Hepatocyte (in vitro differentiated cells): ENCODE data around the gene ENTPD2. TPM values are rescaled to one million over a fixed set of nuclear protein-coding genes. Genes with fewer than 3 reads are reported as not detected.

ENCODE experiments used
- DNase-seq: peaks from one replicate; pipeline ENCODE4 v3.0.0-alpha.2; 2016; ENCODE audit warnings: low spot score
- H2AFZ ChIP-seq: fragments of 200-600 bp; sonication (generic); 2 replicates; pipeline ENCODE4 v1.6.0; 2016; ENCODE audit warnings: antibody characterized with exemption, mild to moderate bottlenecking
- H3K27ac ChIP-seq: fragments of 200-600 bp; sonication (generic); 2 replicates; pipeline ENCODE4 v1.5.1; 2016; ENCODE audit warnings: mild to moderate bottlenecking
- H3K27me3 ChIP-seq: fragments of 200-600 bp; sonication (generic); 2 replicates; pipeline ENCODE4 v1.6.1; 2016
- H3K36me3 ChIP-seq: fragments of 200-600 bp; sonication (generic); replicated peaks from 2 replicates; pipeline ENCODE4 v1.5.1; 2016; ENCODE audit warnings: low read depth; ENCODE audit not compliant: insufficient read depth
- H3K4me1 ChIP-seq: fragments of 200-600 bp; sonication (generic); 2 replicates; pipeline ENCODE4 v1.5.1; 2016; ENCODE audit warnings: mild to moderate bottlenecking, moderate library complexity; ENCODE audit not compliant: insufficient read depth
- H3K4me2 ChIP-seq: fragments of 200-600 bp; sonication (generic); 2 replicates; pipeline ENCODE4 v1.6.0; 2016
- H3K4me3 ChIP-seq: fragments of 200-600 bp; sonication (generic); 2 replicates; pipeline ENCODE4 v1.5.1; 2016; ENCODE audit warnings: mild to moderate bottlenecking
- H3K79me2 ChIP-seq: fragments of 200-600 bp; sonication (generic); 2 replicates; pipeline ENCODE4 v1.6.0; 2017; ENCODE audit warnings: mild to moderate bottlenecking
- H3K9me2 ChIP-seq: fragments of 200-600 bp; sonication (generic); replicated peaks from 2 replicates; pipeline ENCODE4 v1.6.0; 2017; ENCODE audit warnings: mild to moderate bottlenecking; ENCODE audit not compliant: insufficient read depth
- H3K9me3 ChIP-seq: fragments of 200-600 bp; sonication (generic); 2 replicates; pipeline ENCODE4 v1.5.1; 2016; ENCODE audit warnings: low read depth, mild to moderate bottlenecking
- H4K20me1 ChIP-seq: fragments of 200-600 bp; sonication (generic); 2 replicates; pipeline ENCODE4 v1.6.0; 2016; ENCODE audit warnings: mild to moderate bottlenecking; ENCODE audit not compliant: insufficient read depth, poor library complexity, severe bottlenecking
- EZH2 ChIP-seq: fragments of 200-600 bp; sonication (generic); IDR thresholded peaks from 2 replicates; pipeline ENCODE4 v1.6.1; 2016; ENCODE audit warnings: antibody characterized with exemption, mild to moderate bottlenecking, borderline replicate concordance
- EZH2phosphoT487 ChIP-seq: fragments of 200-600 bp; sonication (generic); IDR thresholded peaks from one replicate; pipeline ENCODE4 v1.6.1; 2018; ENCODE audit warnings: antibody characterized with exemption, mild to moderate bottlenecking, low read depth, moderate library complexity; ENCODE audit not compliant: unreplicated experiment, severe bottlenecking
- WGBS: methylation state at CpG from one replicate; pipeline ENCODE4 v1.1.6; 2016; ENCODE audit warnings: low lambda C conversion rate; ENCODE audit errors: missing lambda C conversion rate; 5-methylcytosine and 5-hydroxymethylcytosine counted together
- polyA plus RNA-seq: library from polyadenylated mRNA; unstranded; fragments of >200 nt; fragmentation: Nextera tagmentation; extraction: Ambion mirVana; gene quantifications from 2 replicates; pipeline ENCODE4 v1.2.1, GENCODE V29; 2016
- small RNA-seq: library from RNA; depleted of rRNA; stranded (forward); fragments of <200 nt; gene quantifications from one replicate; pipeline ENCODE3, GENCODE V24; 2014
- total RNA-seq: library from RNA; depleted of rRNA; stranded (reverse); fragments of >200 nt; gene quantifications from 2 replicates; pipeline ENCODE4 v1.2.3, GENCODE V29; 2014
- TF ChIP-seq, protein P1 (sequence below): fragments of 200-600 bp; sonication (generic); IDR thresholded peaks from 2 replicates; pipeline ENCODE4 v1.5.1; 2016; ENCODE audit warnings: antibody characterized with exemption, mild to moderate bottlenecking; ENCODE audit not compliant: poor library complexity

Gene ENTPD2
- total and polyA plus RNA-seq, 2 experiments from 2014 or later, result 1.1 to 1.8 TPM

DNA sequence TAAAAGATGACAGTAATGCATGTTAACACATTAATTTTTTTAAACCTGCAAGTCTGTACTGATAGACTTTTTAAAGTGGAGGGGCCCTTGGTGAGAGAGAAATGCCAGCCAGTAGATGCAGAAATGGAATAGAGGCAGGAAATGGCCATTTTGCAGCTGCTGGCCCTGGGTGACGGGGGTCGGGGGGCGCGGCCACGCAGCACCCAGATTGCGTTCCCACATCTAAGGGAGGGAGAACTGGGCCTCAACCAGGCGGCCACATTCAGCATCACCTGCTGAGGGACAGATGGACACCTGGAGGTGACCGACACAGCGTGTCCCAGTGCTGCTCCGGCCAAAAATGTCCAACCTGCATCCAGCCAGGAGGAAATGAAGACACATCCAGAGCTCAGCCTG is 51.2 kb downstream of the ENTPD2 start:
- H3K4me2 ChIP-seq, result no peak overlapping the region
- no peaks in the 10 kb centered on the region for H3K9me3 ChIP-seq
- H3K27me3 ChIP-seq, result no peaks in the 10 kb centered on the region
- WGBS, result 96% methylated on average over 10 of the region's 10 CpGs
- H4K20me1 ChIP-seq, result no peaks in the 10 kb centered on the region
- DNase-seq, result no peak
- no peaks in the 10 kb centered on the region for H3K36me3 ChIP-seq
- no peak overlapping the region for H2AFZ ChIP-seq
- H3K9me2 ChIP-seq, result no peaks in the 10 kb centered on the region
- no peak overlapping the region for H3K4me3 ChIP-seq
- no peaks in the 10 kb centered on the region for H3K4me1 ChIP-seq
- H3K79me2 ChIP-seq, result no peaks in the 10 kb centered on the region
- no peak overlapping the region for H3K27ac ChIP-seq
- TF ChIP-seq, protein P1, sequence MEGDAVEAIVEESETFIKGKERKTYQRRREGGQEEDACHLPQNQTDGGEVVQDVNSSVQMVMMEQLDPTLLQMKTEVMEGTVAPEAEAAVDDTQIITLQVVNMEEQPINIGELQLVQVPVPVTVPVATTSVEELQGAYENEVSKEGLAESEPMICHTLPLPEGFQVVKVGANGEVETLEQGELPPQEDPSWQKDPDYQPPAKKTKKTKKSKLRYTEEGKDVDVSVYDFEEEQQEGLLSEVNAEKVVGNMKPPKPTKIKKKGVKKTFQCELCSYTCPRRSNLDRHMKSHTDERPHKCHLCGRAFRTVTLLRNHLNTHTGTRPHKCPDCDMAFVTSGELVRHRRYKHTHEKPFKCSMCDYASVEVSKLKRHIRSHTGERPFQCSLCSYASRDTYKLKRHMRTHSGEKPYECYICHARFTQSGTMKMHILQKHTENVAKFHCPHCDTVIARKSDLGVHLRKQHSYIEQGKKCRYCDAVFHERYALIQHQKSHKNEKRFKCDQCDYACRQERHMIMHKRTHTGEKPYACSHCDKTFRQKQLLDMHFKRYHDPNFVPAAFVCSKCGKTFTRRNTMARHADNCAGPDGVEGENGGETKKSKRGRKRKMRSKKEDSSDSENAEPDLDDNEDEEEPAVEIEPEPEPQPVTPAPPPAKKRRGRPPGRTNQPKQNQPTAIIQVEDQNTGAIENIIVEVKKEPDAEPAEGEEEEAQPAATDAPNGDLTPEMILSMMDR, result no peak
- TF ChIP-seq EZH2phosphoT487 (no peak), EZH2 (no peak)

GRCh38 chr9:137001857-137002645 is 51.8 kb downstream of the ENTPD2 start:
- Histone ChIP-seq H3K9me3 (no peaks in the 10 kb centered on the region), H4K20me1 (no peaks in the 10 kb centered on the region), H3K4me1 (peaks cover 3% of the 10 kb centered on the region), H3K36me3 (no peaks in the 10 kb centered on the region), H3K4me3 (no peak overlapping the region), H3K79me2 (no peaks in the 10 kb centered on the region), H3K4me2 (no peak overlapping the region), H3K27me3 (no peaks in the 10 kb centered on the region), H3K27ac (no peak overlapping the region), H3K9me2 (no peaks in the 10 kb centered on the region), H2AFZ (no peak overlapping the region)
- DNase-seq, result no peak
- TF ChIP-seq, protein P1, result no peak
- no peak for TF ChIP-seq EZH2
- no peak for TF ChIP-seq EZH2phosphoT487
- WGBS, result 92% methylated on average over 20 of the region's 20 CpGs

DNA sequence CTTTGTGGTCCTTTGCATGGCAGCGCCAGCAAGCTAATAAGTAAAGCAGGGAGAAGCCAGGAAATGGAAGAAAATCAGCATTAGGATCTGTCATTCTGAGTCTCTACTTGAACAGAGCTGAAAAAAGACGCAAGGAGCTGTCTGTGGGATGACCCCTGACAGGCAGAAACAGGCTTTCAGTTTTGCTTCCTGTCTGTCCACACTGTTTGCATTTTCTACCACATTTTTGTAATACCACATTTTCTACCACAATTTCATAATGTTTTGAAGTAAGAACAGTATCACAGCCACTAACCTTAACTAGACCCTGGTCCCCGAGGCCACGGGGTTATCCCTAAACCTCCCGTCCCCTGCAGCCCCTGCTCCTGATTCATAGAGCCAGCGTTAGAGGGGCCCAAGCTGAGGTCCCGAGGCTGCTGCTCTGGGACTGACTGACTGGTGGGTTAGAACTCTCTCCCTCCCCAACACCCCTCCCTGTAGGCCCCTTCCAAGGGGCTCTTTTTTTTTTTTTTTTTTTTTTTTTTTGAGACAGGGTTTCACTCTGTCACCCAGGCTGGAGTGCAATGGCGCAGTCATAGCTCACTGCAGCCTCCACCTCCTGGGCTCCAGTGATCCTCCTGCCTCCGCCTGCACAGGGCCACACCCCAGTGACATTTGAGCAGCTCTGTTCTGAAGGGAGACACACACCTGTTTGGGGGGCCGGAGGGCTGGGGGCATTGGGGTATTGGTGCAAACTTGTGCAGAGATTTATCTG is 53.5 kb downstream of the ENTPD2 start:
- 76% methylated on average over 10 of the region's 10 CpGs for WGBS
- Histone ChIP-seq H3K9me2 (no peaks in the 10 kb centered on the region), H2AFZ (no peak overlapping the region), H3K36me3 (no peaks in the 10 kb centered on the region), H3K27ac (no peak overlapping the region), H3K27me3 (no peaks in the 10 kb centered on the region), H3K4me3 (no peak overlapping the region), H3K9me3 (no peaks in the 10 kb centered on the region), H4K20me1 (no peaks in the 10 kb centered on the region), H3K4me1 (peaks cover 17% of the 10 kb centered on the region), H3K4me2 (no peak overlapping the region), H3K79me2 (no peaks in the 10 kb centered on the region)
- TF ChIP-seq, protein P1, result no peak
- TF ChIP-seq EZH2 (no peak), EZH2phosphoT487 (no peak)
- no peak for DNase-seq

Small RNA genes lying within 50 kb of the gene (small RNA-seq; reads per million reads assigned to genes)
- gene RF00153, result not detected

Other genes starting within 250 kb of the ENTPD2 start
Only the 30 nearest of the 37 such genes appear.
- gene EDF1, start 187.8 kb downstream of the ENTPD2 start, total RNA-seq, result 318 and 372 TPM in 2 replicates
- 508 and 568 TPM in 2 replicates for gene EDF1, start 187.8 kb downstream of the ENTPD2 start, polyA plus RNA-seq
- gene TRAF2, start 167.5 kb downstream of the ENTPD2 start, total RNA-seq, result 7.6 TPM in 2 replicates
- 12.4 and 12.6 TPM in 2 replicates for gene TRAF2, start 167.5 kb downstream of the ENTPD2 start, polyA plus RNA-seq
- gene FBXW5, start 109.3 kb downstream of the ENTPD2 start, total RNA-seq, result 141 and 179 TPM in 2 replicates
- gene FBXW5, start 109.3 kb downstream of the ENTPD2 start, polyA plus RNA-seq, result 160 and 172 TPM in 2 replicates
- gene C8G, start 108.8 kb downstream of the ENTPD2 start, total RNA-seq, result 5.7 and 15.7 TPM in 2 replicates
- 15.4 and 15.7 TPM in 2 replicates for gene C8G, start 108.8 kb downstream of the ENTPD2 start, polyA plus RNA-seq
- 1.6 and 4.1 TPM in 2 replicates for gene LCN12, start 101.8 kb downstream of the ENTPD2 start, total RNA-seq
- gene LCN12, start 101.8 kb downstream of the ENTPD2 start, polyA plus RNA-seq, result 27.4 and 36.8 TPM in 2 replicates
- gene PTGDS, start 76.6 kb downstream of the ENTPD2 start, total RNA-seq, result 56.0 and 56.4 TPM in 2 replicates
- gene PTGDS, start 76.6 kb downstream of the ENTPD2 start, polyA plus RNA-seq, result 290 and 383 TPM in 2 replicates
- 0.04 and 0.13 TPM in 2 replicates for gene LCNL1, start 71.1 kb downstream of the ENTPD2 start, total RNA-seq
- gene LCNL1, start 71.1 kb downstream of the ENTPD2 start, polyA plus RNA-seq, result 0.47 and 2.2 TPM in 2 replicates
- gene PAXX, start 61.6 kb downstream of the ENTPD2 start, total RNA-seq, result 35.1 and 39.5 TPM in 2 replicates
- gene PAXX, start 61.6 kb downstream of the ENTPD2 start, polyA plus RNA-seq, result 89.5 and 97.5 TPM in 2 replicates
- 6.6 and 9.9 TPM in 2 replicates for gene CLIC3, start 57.5 kb downstream of the ENTPD2 start, total RNA-seq
- 45.0 and 63.5 TPM in 2 replicates for gene CLIC3, start 57.5 kb downstream of the ENTPD2 start, polyA plus RNA-seq
- gene ABCA2, start 25.8 kb downstream of the ENTPD2 start, total RNA-seq, result 12.7 and 14.6 TPM in 2 replicates
- 15.6 and 21.8 TPM in 2 replicates for gene ABCA2, start 25.8 kb downstream of the ENTPD2 start, polyA plus RNA-seq
- not detected in 2 replicates for gene FUT7, start 22.0 kb downstream of the ENTPD2 start, total RNA-seq
- 0.06 TPM in 1 of 2 replicates, not detected in the other for gene FUT7, start 22.0 kb downstream of the ENTPD2 start, polyA plus RNA-seq
- 12.3 and 12.7 TPM in 2 replicates for gene NPDC1, start 7.9 kb downstream of the ENTPD2 start, total RNA-seq
- 69.8 and 72.7 TPM in 2 replicates for gene NPDC1, start 7.9 kb downstream of the ENTPD2 start, polyA plus RNA-seq
- gene SAPCD2, start 16.5 kb upstream of the ENTPD2 start, total RNA-seq, result 4.6 and 7.5 TPM in 2 replicates
- 4.8 and 5.6 TPM in 2 replicates for gene SAPCD2, start 16.5 kb upstream of the ENTPD2 start, polyA plus RNA-seq
- gene UAP1L1, start 23.5 kb upstream of the ENTPD2 start, total RNA-seq, result 11.2 and 15.6 TPM in 2 replicates
- gene UAP1L1, start 23.5 kb upstream of the ENTPD2 start, polyA plus RNA-seq, result 39.1 and 40.1 TPM in 2 replicates
- 54.6 and 60.8 TPM in 2 replicates for gene MAN1B1, start 32.9 kb upstream of the ENTPD2 start, total RNA-seq
- 94.2 and 101 TPM in 2 replicates for gene MAN1B1, start 32.9 kb upstream of the ENTPD2 start, polyA plus RNA-seq
- gene DPP7, start 60.7 kb upstream of the ENTPD2 start, total RNA-seq, result 206 and 207 TPM in 2 replicates
- 544 and 678 TPM in 2 replicates for gene DPP7, start 60.7 kb upstream of the ENTPD2 start, polyA plus RNA-seq
- not detected in 2 replicates for gene GRIN1, start 85.1 kb upstream of the ENTPD2 start, total RNA-seq
- gene GRIN1, start 85.1 kb upstream of the ENTPD2 start, polyA plus RNA-seq, result not detected in 2 replicates
- gene LRRC26, start 116.0 kb upstream of the ENTPD2 start, total RNA-seq, result 0.73 and 1.1 TPM in 2 replicates
- 0.89 and 2.6 TPM in 2 replicates for gene LRRC26, start 116.0 kb upstream of the ENTPD2 start, polyA plus RNA-seq
- gene TMEM210, start 118.0 kb upstream of the ENTPD2 start, total RNA-seq, result not detected in 2 replicates
- not detected in 2 replicates for gene TMEM210, start 118.0 kb upstream of the ENTPD2 start, polyA plus RNA-seq
- 21.3 and 26.2 TPM in 2 replicates for gene ANAPC2, start 134.5 kb upstream of the ENTPD2 start, total RNA-seq
- 12.2 and 16.2 TPM in 2 replicates for gene ANAPC2, start 134.5 kb upstream of the ENTPD2 start, polyA plus RNA-seq
- gene SSNA1, start 134.6 kb upstream of the ENTPD2 start, total RNA-seq, result 74.3 and 82.2 TPM in 2 replicates
- gene SSNA1, start 134.6 kb upstream of the ENTPD2 start, polyA plus RNA-seq, result 128 and 137 TPM in 2 replicates
- gene TPRN, start 146.7 kb upstream of the ENTPD2 start, total RNA-seq, result 27.6 and 34.4 TPM in 2 replicates
- 82.3 and 104 TPM in 2 replicates for gene TPRN, start 146.7 kb upstream of the ENTPD2 start, polyA plus RNA-seq
- 37.6 and 43.5 TPM in 2 replicates for gene TMEM203, start 151.6 kb upstream of the ENTPD2 start, total RNA-seq
- gene TMEM203, start 151.6 kb upstream of the ENTPD2 start, polyA plus RNA-seq, result 48.3 and 60.7 TPM in 2 replicates
- 4.4 and 7.8 TPM in 2 replicates for gene NDOR1, start 151.6 kb upstream of the ENTPD2 start, total RNA-seq
- 12.3 and 17.6 TPM in 2 replicates for gene NDOR1, start 151.6 kb upstream of the ENTPD2 start, polyA plus RNA-seq
- 1.6 and 2.3 TPM in 2 replicates for gene RNF208, start 168.2 kb upstream of the ENTPD2 start, total RNA-seq
- 3.3 and 6.6 TPM in 2 replicates for gene RNF208, start 168.2 kb upstream of the ENTPD2 start, polyA plus RNA-seq
- 1.4 and 2.4 TPM in 2 replicates for gene CYSRT1, start 171.1 kb upstream of the ENTPD2 start, total RNA-seq
- 2.1 and 4.3 TPM in 2 replicates for gene CYSRT1, start 171.1 kb upstream of the ENTPD2 start, polyA plus RNA-seq
- 0.68 and 1.4 TPM in 2 replicates for gene RNF224, start 173.4 kb upstream of the ENTPD2 start, total RNA-seq
- 0.88 and 1.1 TPM in 2 replicates for gene RNF224, start 173.4 kb upstream of the ENTPD2 start, polyA plus RNA-seq
- 1.8 and 2.7 TPM in 2 replicates for gene SLC34A3, start 176.8 kb upstream of the ENTPD2 start, total RNA-seq
- gene SLC34A3, start 176.8 kb upstream of the ENTPD2 start, polyA plus RNA-seq, result 2.1 and 4.7 TPM in 2 replicates
- gene TUBB4B, start 187.2 kb upstream of the ENTPD2 start, total RNA-seq, result 309 and 313 TPM in 2 replicates
- gene TUBB4B, start 187.2 kb upstream of the ENTPD2 start, polyA plus RNA-seq, result 388 and 446 TPM in 2 replicates
- not detected in 2 replicates for gene STPG3, start 197.2 kb upstream of the ENTPD2 start, total RNA-seq
- gene STPG3, start 197.2 kb upstream of the ENTPD2 start, polyA plus RNA-seq, result 1.5 and 2.5 TPM in 2 replicates